ENCODE data around the gene USP35.

DNA sequence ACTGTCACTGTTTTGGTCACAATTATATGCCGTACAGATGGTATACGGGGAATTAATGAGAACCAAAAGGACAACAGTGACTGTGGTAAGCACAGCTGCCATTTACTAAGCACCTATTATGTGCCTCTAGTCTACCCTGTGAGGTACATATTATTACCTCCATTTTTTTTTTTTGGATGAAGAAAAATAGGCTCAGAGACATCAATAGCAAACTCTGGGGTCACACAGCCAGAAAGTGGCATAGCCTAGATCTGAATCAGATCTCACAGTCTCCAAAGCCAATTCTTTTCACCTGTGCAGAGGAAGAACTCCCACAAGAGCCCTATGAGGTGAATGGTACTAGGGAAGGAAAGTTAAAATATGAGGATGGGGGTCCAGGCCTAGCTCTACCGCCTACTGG, 68.9 kb downstream of the USP35 start:
- TF ChIP-seq CBFB (CRISPR knock-in tag; IDR thresholded peaks at IDR 0.05; ENCODE audit: low read depth) (no peak), ATF1 (CRISPR knock-in tag; IDR thresholded peaks at IDR 0.05) (no peak), GABPB1 (CRISPR knock-in tag; IDR thresholded peaks at IDR 0.05) (no peak)
- TF ChIP-seq, protein P1, sequence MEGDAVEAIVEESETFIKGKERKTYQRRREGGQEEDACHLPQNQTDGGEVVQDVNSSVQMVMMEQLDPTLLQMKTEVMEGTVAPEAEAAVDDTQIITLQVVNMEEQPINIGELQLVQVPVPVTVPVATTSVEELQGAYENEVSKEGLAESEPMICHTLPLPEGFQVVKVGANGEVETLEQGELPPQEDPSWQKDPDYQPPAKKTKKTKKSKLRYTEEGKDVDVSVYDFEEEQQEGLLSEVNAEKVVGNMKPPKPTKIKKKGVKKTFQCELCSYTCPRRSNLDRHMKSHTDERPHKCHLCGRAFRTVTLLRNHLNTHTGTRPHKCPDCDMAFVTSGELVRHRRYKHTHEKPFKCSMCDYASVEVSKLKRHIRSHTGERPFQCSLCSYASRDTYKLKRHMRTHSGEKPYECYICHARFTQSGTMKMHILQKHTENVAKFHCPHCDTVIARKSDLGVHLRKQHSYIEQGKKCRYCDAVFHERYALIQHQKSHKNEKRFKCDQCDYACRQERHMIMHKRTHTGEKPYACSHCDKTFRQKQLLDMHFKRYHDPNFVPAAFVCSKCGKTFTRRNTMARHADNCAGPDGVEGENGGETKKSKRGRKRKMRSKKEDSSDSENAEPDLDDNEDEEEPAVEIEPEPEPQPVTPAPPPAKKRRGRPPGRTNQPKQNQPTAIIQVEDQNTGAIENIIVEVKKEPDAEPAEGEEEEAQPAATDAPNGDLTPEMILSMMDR (IDR thresholded peaks at IDR 0.05), result no peak
- TF ChIP-seq, protein P2, sequence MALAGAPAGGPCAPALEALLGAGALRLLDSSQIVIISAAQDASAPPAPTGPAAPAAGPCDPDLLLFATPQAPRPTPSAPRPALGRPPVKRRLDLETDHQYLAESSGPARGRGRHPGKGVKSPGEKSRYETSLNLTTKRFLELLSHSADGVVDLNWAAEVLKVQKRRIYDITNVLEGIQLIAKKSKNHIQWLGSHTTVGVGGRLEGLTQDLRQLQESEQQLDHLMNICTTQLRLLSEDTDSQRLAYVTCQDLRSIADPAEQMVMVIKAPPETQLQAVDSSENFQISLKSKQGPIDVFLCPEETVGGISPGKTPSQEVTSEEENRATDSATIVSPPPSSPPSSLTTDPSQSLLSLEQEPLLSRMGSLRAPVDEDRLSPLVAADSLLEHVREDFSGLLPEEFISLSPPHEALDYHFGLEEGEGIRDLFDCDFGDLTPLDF (CRISPR knock-in tag; IDR thresholded peaks at IDR 0.05), result no peak
- TF ChIP-seq, protein P3, sequence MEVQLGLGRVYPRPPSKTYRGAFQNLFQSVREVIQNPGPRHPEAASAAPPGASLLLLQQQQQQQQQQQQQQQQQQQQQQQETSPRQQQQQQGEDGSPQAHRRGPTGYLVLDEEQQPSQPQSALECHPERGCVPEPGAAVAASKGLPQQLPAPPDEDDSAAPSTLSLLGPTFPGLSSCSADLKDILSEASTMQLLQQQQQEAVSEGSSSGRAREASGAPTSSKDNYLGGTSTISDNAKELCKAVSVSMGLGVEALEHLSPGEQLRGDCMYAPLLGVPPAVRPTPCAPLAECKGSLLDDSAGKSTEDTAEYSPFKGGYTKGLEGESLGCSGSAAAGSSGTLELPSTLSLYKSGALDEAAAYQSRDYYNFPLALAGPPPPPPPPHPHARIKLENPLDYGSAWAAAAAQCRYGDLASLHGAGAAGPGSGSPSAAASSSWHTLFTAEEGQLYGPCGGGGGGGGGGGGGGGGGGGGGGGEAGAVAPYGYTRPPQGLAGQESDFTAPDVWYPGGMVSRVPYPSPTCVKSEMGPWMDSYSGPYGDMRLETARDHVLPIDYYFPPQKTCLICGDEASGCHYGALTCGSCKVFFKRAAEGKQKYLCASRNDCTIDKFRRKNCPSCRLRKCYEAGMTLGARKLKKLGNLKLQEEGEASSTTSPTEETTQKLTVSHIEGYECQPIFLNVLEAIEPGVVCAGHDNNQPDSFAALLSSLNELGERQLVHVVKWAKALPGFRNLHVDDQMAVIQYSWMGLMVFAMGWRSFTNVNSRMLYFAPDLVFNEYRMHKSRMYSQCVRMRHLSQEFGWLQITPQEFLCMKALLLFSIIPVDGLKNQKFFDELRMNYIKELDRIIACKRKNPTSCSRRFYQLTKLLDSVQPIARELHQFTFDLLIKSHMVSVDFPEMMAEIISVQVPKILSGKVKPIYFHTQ (CRISPR knock-in tag; IDR thresholded peaks at IDR 0.05), result no peak
